ENCODE measurements around the gene TRO.

The TRO gene

DNA sequence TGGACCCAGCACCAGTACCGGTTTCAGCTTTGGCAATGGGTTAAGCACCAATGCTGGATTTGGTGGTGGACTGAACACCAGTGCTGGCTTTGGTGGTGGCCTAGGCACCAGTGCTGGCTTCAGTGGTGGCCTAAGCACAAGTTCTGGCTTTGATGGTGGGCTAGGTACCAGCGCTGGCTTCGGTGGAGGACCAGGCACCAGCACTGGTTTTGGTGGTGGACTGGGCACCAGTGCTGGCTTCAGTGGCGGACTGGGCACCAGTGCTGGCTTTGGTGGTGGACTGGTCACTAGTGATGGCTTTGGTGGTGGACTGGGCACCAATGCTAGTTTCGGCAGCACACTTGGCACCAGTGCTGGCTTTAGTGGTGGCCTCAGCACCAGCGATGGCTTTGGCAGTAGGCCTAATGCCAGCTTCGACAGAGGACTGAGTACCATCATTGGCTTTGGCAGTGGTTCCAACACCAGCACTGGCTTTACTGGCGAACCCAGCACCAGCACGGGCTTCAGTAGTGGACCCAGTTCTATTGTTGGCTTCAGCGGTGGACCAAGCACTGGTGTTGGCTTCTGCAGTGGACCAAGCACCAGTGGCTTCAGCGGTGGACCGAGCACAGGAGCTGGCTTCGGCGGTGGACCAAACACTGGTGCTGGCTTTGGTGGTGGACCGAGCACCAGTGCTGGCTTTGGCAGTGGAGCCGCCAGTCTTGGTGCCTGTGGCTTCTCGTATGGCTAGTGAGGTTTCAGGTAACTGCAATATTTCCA lies 9.8 kb downstream of the TRO start:
- no peak for ATAC-seq
- no peak for TF ChIP-seq BACH2 (CRISPR knock-in tag; IDR thresholded peaks at IDR 0.05; ENCODE audit: borderline replicate concordance)
- no peak for TF ChIP-seq SNAI2 (CRISPR knock-in tag; IDR thresholded peaks at IDR 0.05)
- no peak for TF ChIP-seq ESRRG (CRISPR knock-in tag; IDR thresholded peaks at IDR 0.05)
- TF ChIP-seq TCF4 (CRISPR knock-in tag; IDR thresholded peaks at IDR 0.05; ENCODE audit: borderline replicate concordance), result no peak
- TF ChIP-seq ZFP30 (CRISPR knock-in tag; IDR thresholded peaks at IDR 0.05), result no peak
- no peak for TF ChIP-seq ZC3H10 (CRISPR knock-in tag; IDR thresholded peaks at IDR 0.05)
- TF ChIP-seq ZNF8 (CRISPR knock-in tag; IDR thresholded peaks at IDR 0.05), result no peak
- TF ChIP-seq RARB (CRISPR knock-in tag; IDR thresholded peaks at IDR 0.05), result no peak
- TF ChIP-seq, protein P1, sequence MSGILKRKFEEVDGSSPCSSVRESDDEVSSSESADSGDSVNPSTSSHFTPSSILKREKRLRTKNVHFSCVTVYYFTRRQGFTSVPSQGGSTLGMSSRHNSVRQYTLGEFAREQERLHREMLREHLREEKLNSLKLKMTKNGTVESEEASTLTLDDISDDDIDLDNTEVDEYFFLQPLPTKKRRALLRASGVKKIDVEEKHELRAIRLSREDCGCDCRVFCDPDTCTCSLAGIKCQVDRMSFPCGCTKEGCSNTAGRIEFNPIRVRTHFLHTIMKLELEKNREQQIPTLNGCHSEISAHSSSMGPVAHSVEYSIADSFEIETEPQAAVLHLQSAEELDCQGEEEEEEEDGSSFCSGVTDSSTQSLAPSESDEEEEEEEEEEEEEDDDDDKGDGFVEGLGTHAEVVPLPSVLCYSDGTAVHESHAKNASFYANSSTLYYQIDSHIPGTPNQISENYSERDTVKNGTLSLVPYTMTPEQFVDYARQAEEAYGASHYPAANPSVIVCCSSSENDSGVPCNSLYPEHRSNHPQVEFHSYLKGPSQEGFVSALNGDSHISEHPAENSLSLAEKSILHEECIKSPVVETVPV (CRISPR knock-in tag; IDR thresholded peaks at IDR 0.05), result no peak

DNA sequence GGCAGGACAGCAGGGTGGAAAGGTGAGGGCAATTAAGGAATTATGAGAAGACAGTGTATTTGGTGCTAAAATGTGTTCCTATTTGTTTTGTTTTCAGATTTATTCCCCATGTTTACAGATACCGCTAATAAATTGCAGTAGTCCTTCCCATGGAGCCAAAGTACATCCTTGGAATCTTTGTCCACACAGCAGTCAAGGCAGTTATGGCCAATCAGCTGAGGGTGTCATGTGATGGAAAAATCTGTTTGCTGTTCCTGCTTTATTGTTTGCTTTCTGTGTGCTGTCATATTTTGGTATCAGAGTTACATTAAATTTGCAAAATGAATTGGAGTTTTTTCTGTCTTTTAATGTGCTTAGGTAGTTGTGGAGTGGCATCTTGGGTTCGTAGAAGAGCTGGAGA lies 10.5 kb downstream of the TRO start:
- TF ChIP-seq ZNF8 (CRISPR knock-in tag; IDR thresholded peaks at IDR 0.05) (no peak), ZFP30 (CRISPR knock-in tag; IDR thresholded peaks at IDR 0.05) (no peak), TCF4 (CRISPR knock-in tag; IDR thresholded peaks at IDR 0.05; ENCODE audit: borderline replicate concordance) (no peak), TOX (CRISPR knock-in tag; IDR thresholded peaks at IDR 0.05; ENCODE audit: borderline replicate concordance) (no peak), ZC3H10 (CRISPR knock-in tag; IDR thresholded peaks at IDR 0.05) (no peak), ZNF565 (CRISPR knock-in tag; conservative IDR thresholded peaks at IDR 0.05; ENCODE audit: low read depth) (no peak), RARB (CRISPR knock-in tag; IDR thresholded peaks at IDR 0.05) (no peak), OSR1 (CRISPR knock-in tag; IDR thresholded peaks at IDR 0.05) (no peak), BACH2 (CRISPR knock-in tag; IDR thresholded peaks at IDR 0.05; ENCODE audit: borderline replicate concordance) (no peak), ESRRG (CRISPR knock-in tag; IDR thresholded peaks at IDR 0.05) (no peak), CSDC2 (CRISPR knock-in tag; IDR thresholded peaks at IDR 0.05) (no peak), PPARA (CRISPR knock-in tag; IDR thresholded peaks at IDR 0.05; ENCODE audit: borderline replicate concordance) (no peak), ZNF70 (CRISPR knock-in tag; IDR thresholded peaks at IDR 0.05) (no peak), ZFP3 (CRISPR knock-in tag; IDR thresholded peaks at IDR 0.05) (no peak), ISL1 (CRISPR knock-in tag; IDR thresholded peaks at IDR 0.05) (no peak)
- TF ChIP-seq, protein P2, sequence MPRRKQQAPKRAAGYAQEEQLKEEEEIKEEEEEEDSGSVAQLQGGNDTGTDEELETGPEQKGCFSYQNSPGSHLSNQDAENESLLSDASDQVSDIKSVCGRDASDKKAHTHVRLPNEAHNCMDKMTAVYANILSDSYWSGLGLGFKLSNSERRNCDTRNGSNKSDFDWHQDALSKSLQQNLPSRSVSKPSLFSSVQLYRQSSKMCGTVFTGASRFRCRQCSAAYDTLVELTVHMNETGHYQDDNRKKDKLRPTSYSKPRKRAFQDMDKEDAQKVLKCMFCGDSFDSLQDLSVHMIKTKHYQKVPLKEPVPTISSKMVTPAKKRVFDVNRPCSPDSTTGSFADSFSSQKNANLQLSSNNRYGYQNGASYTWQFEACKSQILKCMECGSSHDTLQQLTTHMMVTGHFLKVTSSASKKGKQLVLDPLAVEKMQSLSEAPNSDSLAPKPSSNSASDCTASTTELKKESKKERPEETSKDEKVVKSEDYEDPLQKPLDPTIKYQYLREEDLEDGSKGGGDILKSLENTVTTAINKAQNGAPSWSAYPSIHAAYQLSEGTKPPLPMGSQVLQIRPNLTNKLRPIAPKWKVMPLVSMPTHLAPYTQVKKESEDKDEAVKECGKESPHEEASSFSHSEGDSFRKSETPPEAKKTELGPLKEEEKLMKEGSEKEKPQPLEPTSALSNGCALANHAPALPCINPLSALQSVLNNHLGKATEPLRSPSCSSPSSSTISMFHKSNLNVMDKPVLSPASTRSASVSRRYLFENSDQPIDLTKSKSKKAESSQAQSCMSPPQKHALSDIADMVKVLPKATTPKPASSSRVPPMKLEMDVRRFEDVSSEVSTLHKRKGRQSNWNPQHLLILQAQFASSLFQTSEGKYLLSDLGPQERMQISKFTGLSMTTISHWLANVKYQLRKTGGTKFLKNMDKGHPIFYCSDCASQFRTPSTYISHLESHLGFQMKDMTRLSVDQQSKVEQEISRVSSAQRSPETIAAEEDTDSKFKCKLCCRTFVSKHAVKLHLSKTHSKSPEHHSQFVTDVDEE (CRISPR knock-in tag; IDR thresholded peaks at IDR 0.05), result no peak
- TF ChIP-seq, protein P1 (CRISPR knock-in tag; IDR thresholded peaks at IDR 0.05), result no peak
- TF ChIP-seq, protein P3, sequence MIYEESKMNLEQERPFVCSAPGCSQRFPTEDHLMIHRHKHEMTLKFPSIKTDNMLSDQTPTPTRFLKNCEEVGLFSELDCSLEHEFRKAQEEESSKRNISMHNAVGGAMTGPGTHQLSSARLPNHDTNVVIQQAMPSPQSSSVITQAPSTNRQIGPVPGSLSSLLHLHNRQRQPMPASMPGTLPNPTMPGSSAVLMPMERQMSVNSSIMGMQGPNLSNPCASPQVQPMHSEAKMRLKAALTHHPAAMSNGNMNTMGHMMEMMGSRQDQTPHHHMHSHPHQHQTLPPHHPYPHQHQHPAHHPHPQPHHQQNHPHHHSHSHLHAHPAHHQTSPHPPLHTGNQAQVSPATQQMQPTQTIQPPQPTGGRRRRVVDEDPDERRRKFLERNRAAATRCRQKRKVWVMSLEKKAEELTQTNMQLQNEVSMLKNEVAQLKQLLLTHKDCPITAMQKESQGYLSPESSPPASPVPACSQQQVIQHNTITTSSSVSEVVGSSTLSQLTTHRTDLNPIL (CRISPR knock-in tag; IDR thresholded peaks at IDR 0.05; ENCODE audit: low read depth), result no peak
- TF ChIP-seq, protein P4, sequence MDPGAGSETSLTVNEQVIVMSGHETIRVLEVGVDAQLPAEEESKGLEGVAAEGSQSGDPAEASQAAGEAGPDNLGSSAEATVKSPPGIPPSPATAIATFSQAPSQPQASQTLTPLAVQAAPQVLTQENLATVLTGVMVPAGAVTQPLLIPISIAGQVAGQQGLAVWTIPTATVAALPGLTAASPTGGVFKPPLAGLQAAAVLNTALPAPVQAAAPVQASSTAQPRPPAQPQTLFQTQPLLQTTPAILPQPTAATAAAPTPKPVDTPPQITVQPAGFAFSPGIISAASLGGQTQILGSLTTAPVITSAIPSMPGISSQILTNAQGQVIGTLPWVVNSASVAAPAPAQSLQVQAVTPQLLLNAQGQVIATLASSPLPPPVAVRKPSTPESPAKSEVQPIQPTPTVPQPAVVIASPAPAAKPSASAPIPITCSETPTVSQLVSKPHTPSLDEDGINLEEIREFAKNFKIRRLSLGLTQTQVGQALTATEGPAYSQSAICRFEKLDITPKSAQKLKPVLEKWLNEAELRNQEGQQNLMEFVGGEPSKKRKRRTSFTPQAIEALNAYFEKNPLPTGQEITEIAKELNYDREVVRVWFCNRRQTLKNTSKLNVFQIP (CRISPR knock-in tag; IDR thresholded peaks at IDR 0.05; ENCODE audit: borderline replicate concordance, low read depth), result no peak
- ATAC-seq, result no peak

Data from SK-N-SH treated with all-trans-retinoic acid at 6 μM for 48 hours (cell line).